Glomerular endothelial cell (primary cell): Measurements from ENCODE around the gene ADK. TPM values are rescaled to one million over a fixed set of nuclear protein-coding genes. Genes with fewer than 3 reads are reported as not detected.

Source experiments
- DNase-seq: peaks from one replicate; pipeline ENCODE4 v3.0.0-alpha.2; 2011; ENCODE audit warnings: low read depth, low spot score; ENCODE audit errors: extremely low read depth
- total RNA-seq: library from RNA; depleted of rRNA; stranded (reverse); fragments of >200 nt; gene quantifications from 2 replicates; pipeline ENCODE4 v1.2.3, GENCODE V29; 2015

Gene ADK
- total RNA-seq, 1 donor from 2014 or later, result 23.9 TPM

DNA sequence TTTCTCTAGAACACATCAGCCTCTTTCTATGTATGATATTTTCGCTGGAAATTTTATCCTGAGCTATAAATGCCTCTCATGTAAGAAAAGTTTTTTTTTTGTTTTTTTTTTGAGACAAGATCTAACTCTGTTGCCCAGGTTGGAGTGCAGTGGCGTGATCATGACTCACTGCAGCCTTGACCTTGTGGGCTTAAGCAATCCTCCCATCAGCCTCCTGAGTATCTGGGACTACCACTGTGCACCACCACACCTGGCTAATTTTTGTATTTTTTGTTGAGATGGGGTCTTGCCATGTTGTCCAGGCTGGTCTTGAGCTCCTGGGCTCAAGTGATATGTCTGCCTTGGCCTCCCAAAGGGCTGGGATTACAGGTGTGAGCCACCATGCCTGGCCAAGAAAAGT, 80.4 kb downstream of the ADK start:
- no peak for DNase-seq

DNA sequence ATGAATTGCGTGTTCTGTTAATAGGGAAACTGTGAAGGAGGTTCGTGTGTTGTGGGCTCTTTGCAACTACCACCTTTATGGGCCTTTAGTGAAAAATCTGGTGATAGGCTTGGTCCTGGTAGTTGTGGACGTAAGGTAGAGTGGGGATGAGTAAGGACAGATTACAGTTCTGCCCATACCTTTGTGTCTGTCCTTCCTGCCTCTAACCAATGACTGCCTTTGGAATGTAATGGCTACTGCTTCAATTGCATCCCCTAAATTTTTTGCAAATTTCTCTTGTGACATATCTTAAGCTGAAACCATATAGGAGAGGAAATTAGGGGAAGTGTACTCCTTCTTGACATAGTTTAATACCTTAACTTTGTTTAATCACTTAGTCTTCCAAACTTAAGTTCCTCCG, 82.3 kb downstream of the ADK start:
- DNase-seq, result no peak

DNA sequence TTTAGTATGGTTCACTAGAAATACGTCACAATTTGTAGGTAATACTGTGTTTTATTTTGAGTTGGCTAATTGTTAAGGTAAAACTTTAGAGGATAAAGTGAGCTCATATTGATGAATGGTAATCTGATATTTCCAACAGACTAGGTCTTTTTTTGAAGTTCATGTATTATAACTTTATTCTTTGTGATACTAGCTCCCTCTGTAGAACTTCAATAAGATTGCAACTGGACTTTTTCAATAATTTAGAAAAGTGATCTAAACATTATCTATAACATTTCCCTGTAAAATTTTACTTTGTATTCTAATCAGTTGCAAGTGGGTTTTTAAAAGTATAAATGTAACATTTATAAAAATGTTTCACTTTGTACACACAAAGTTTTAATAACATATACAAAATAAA, 83.5 kb downstream of the ADK start:
- no peak for DNase-seq

- DNase-seq, result peak; percentile 71
These were observed 87.0 kb downstream of the ADK start for GRCh38 chr10:74238031-74238431.

GRCh38 chr10:74238516-74238915, 87.5 kb downstream of the ADK start:
- DNase-seq, result no peak

- DNase-seq, result no peak
These were observed 92.0 kb downstream of the ADK start for GRCh38 chr10:74243067-74243466.

DNA sequence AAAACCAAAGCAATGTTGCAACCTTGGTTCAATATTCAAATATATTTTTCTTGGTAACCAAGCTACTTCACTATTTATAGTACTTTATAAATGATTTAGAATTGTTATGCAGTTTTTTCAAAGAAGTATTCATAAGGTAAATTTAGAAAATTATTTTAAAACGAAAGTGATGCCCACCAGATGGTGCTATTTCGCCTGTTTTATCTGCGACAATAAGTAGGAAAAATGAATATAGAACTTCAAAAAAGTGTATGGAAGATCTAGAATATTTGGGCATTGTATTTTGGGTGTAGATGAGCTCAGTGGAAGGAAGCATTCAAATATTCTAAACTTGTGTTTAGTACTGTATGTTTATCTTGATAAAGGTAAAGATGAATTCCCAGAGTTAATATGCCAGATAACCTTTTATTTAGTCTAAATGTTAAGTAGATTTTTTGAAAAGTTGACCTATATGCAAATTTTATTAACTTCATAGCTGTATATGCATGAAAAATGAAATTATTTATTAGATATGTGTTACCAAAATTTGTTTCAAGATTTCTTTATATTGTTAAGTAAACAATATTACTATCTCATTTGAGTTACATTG, 93.2 kb downstream of the ADK start:
- DNase-seq, result no peak

- no peak for DNase-seq
These were observed 93.8 kb downstream of the ADK start for GRCh38 chr10:74244807-74245206.

GRCh38 chr10:74246495-74246894, 95.5 kb downstream of the ADK start:
- no peak for DNase-seq

DNA sequence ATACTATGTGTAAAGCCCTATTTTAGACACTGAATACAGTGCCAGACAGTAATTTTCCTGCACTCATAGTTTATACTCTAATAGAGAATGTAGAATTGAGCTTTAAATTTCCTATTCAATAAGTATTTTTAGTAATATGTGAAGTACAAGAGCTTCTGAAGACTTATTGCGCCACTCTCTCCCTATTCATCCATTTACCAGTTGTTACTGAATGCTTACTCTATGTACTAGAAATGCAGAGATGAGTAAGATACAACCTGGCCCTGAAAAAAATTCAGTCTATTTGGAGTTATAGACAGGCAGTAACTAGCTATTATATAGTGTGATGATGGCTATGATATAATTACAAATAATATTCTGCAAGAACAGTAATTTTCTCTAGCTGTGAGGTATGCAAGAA, 98.8 kb downstream of the ADK start:
- no peak for DNase-seq

DNA sequence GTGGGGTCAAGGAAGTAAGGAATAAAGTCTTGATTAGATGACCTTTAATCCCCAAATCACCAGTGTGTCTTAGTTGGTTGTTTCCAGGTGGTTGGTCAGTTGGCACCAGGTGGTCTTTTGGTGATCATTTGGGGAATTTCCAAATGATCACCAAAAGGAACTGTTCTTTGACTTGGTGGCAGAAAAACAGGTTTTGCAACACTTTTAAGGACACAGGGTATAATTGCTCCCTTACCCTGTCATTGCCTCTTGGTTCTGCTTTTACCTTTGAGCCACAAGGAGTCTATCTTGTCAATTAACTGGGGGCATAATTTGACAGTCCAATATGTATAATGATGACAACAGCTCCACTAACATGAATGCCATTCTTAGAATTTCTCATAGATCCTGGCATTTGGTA, 104.2 kb downstream of the ADK start:
- no peak for DNase-seq

- no peak for DNase-seq
These were observed 104.9 kb downstream of the ADK start for GRCh38 chr10:74255888-74256357.

GRCh38 chr10:74262856-74263255, 111.8 kb downstream of the ADK start:
- DNase-seq, result no peak

GRCh38 chr10:74263996-74264395, 113.0 kb downstream of the ADK start:
- DNase-seq, result no peak

DNA sequence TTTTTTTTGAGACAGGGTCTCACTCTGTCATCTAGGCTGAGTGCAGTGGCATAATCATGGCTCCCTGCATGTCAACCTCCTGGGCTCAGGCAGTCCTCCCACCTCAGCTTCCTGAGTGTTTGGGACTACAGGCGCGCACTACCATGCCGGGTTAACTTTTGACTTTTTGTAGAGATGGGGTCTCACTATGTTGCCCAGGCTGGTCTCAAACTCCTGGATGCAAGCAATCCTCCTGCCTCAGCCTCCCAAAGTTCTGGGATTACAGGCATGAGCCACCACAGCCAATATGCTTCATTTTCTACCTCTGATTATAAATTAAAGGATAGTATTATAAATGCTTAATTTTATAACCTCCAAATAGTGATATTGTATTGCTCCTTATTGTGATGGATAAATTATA, 121.3 kb downstream of the ADK start:
- no peak for DNase-seq

DNA sequence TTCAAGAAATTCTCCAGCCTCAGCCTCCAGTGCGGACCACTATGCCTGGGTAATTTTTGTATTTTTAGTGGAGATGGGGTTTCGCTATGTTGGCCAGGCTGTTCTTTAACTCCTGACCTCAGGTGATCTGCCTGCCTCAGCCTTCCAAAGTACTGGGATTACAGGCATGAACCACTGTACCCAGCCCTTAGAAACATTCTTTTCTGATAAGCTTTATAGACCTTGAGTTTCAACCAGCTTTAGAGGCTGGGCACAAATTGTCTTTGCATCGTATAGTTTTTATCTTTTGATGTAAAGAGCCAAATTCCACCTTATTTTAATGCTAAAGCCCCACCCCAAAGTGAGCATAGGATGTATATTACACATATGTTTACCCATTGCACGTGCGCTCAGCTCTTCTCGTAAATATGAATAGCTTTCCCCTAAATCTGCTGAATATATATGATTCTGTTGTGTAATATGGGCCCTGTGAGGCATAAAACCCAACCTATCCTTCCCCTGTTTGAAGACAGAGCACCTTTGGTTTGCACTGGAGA, 124.8 kb downstream of the ADK start:
- no peak for DNase-seq

GRCh38 chr10:74276416-74276815, 125.4 kb downstream of the ADK start:
- DNase-seq, result no peak

DNA sequence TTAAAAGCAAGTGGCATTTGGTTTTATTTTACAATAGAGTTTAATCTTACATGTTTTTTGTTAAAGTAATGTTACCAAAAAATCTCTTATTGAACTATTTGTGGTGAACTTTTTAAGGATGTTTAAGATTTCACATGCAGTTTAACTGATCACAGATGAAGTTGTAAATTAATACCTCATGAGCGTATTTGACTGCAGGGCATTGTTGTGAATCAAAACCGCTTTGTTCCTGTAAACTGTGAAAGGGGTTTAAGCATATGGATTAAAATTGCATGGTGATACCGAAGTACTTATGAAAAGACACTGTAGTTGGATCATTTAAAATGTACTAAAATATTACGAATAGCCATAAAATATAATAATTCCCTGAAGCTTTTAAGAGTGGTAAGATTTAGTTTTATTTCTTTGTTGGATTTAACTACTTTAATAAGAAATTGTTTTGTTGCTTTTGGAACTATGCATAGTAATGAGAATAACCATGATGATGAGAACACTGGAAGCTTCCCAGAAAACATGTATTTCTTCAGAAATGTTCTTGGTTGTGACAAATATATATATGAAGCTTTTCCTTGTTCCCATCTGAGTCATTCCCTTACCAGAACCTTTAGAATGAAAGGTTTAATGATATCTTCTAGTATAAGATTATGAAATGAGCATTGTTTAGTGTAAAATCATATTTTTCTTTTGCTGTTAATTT, 131.3 kb downstream of the ADK start:
- DNase-seq, result no peak

DNA sequence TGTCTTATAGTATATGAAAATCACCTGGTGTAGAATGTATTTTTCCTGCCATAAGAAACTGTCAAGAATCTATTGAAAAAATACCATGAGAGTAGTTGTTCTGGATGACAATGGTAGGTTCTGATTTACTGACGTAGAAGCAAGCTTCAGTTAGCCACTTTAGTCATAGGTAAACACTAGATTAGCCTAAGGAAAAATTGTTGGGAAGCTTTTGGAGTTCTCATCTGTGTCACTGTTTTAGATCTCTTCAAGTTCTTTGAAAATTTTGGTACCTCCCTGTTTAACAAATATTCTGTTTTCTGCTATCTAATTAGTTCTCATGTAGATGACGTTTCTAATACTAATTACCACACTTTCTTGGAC, 131.8 kb downstream of the ADK start:
- DNase-seq, result no peak

- no peak for DNase-seq
These were observed 138.2 kb downstream of the ADK start for GRCh38 chr10:74289188-74289587.

DNA sequence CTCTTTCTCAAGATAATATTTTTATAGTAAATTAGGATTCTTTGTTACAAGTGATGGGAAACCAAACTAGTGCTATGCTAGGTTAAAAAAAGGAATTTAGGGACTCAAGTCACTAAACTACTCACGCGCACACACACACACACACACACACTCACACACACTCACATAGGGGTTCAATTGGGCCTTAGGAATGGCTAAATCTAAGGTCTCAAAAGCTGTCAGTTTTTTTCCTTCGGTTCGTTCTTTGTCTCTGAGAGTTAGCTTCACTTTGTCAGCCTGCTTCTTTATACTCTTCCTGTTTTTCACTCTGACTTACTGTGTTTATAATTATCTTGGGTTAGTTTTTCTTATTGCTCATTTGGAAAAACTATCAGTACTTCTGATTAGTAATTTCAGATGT, 138.9 kb downstream of the ADK start:
- DNase-seq, result no peak

GRCh38 chr10:74290708-74291107, 139.7 kb downstream of the ADK start:
- DNase-seq, result no peak
